GM19467 (cell line): ENCODE data around the gene TLE4.
A peak's percentile ranks its signal among the peaks of the same experiment; 100 is the strongest.
"Not testable (repeated sequence)": the region's sequence is repeated elsewhere in the genome, so short reads cannot be mapped to it uniquely, and the experiment has no call there.

Experiments used
- ATAC-seq: cut with Tn5 transposase; IDR thresholded peaks from one replicate; pipeline ENCODE4 v1.9.1; 2021; ENCODE audit warnings: mild to moderate bottlenecking, moderate library complexity; ENCODE audit not compliant: unreplicated experiment

TLE4 gene

GRCh38 chr9:79598562-79599345 lies 27.0 kb downstream of the TLE4 start:
- ATAC-seq, result no peak

DNA sequence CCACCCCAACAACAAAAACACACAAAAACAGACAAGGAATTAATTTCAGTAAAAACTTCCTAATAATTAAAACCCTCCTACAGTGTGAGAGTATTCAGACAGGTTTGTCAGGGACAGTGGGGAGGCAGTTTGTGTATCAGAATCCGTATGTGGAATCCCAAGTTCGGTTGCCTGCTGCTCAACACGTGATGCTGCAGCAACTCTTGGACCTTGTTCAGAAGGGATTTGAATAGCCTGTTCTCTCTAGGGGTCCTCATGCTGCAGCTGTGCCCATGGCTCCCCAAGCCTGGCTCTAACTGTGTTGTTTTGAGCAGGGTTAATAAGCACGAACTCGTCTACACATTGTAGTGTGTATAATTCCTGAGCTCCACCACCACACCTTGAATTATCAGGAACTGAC lies 28.7 kb downstream of the TLE4 start:
- no peak for ATAC-seq

GRCh38 chr9:79603222-79603920 lies 31.6 kb downstream of the TLE4 start:
- ATAC-seq, result no peak

- ATAC-seq, result no peak
Observed at GRCh38 chr9:79604149-79604548, 32.4 kb downstream of the TLE4 start.

- ATAC-seq, result no peak
Observed at GRCh38 chr9:79604921-79605562, 33.3 kb downstream of the TLE4 start.

DNA sequence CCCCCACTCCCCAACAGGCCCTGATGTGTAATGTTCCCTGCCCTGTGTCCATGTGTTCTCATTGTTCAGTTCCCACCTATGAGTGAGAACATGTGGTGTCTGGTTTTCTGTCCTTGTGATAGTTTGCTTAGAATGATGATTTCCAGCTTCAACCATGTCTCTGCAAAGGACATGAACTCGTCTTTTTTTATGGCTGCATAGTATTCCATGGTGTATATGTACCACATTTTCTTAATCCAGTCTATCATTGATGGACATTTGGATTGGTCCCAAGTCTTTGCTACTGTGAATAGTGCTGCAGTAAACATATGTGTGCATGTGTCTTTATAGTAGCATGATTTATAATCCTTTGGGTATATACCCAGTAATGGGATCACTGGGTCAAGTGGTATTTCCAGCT lies 34.8 kb downstream of the TLE4 start:
- ATAC-seq, result not testable (repeated sequence)

- ATAC-seq, result no peak
Observed at GRCh38 chr9:79609468-79610018, 37.8 kb downstream of the TLE4 start.

DNA sequence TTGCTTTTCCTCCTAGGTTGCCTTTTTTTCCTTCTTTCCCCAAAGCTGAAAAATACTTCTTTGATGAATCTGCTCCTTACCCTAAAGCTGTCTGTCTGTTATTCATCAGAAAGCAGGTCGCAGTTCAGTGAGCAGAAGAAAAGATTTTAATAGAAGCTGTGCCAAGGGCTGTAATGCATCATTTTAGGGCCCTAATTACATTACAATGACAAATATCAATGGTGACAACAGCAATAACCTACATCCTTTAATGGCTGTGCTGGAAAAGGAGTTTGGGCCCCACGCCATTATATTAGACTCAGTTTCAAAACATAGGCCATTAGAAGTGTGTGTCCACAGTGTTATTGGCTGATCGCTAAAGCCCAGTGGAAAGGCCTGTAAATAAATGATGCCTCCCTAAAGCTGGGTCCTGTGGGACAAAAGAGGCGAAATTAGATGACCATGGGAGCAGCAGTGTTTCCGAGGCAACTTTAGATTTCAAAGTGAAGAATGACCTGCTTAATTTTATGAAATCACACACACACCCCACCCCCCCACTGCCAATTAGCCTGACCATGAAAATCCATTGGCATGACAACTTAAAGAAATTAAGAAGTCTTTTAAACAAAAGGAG lies 38.4 kb downstream of the TLE4 start:
- no peak for ATAC-seq

GRCh38 chr9:79610791-79611614 lies 39.2 kb downstream of the TLE4 start:
- ATAC-seq, result peak; percentile 63

- ATAC-seq, result no peak
Observed at GRCh38 chr9:79613145-79613544, 41.4 kb downstream of the TLE4 start.

DNA sequence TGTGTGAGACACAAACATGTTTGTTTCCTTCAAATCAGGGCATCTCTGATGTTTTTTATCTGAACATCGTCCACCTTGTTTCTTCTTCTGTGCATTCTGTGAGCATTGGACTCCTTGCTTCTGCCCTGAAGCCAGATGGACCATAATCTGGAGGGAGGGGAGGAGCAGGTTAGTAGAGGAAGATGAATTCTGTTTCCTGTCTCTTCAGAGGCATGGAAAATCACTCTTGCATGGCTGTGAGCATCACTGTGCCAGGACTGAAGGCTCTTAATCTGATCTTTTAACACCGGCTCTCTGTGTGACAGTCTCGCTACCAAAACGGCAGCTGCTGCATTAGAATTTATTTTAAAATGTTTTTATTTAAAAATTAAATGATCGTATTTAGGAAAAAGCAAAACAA lies 43.3 kb downstream of the TLE4 start:
- no peak for ATAC-seq

DNA sequence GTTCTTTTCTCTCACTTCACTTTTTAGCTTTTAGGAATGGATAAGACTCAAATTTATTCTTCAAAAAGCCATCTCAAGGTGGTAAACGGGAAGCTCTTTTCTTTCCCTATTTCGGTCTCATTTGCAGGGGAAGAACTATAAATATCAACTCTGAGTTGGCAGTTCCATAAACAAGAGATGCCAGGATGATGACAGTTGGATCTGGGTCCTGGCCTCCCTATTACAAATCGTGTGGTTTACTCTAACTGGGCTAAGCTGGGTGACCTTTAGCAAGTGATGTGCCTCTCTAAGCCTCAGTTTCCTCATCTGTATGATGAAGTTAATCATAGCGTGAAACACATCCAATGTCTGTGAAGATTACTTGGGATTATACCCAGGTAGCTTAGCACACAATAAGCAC lies 44.2 kb downstream of the TLE4 start:
- no peak for ATAC-seq

DNA sequence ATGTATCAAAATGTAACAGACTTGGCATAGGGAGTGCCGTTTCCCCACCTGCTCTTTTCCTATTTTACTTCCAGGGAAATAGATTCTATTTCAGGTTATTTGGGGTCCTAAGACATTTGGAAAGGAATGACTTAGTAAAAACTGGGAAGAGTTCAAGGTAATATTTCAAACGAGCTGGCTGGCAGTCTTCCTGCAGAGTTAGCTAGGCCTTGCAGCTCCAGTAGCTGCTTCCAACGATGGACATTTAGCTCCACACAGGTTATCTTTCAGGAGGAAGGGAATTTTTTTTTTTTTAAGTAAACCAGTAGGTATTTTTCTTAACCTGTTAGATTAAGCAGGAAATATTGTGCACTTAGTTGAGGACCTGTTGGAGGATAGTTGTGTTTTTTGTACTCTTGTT lies 45.2 kb downstream of the TLE4 start:
- no peak for ATAC-seq

- ATAC-seq, result no peak
Observed at GRCh38 chr9:79617395-79617794, 45.6 kb downstream of the TLE4 start.

- ATAC-seq, result no peak
Observed at GRCh38 chr9:79619930-79620329, 48.2 kb downstream of the TLE4 start.

GRCh38 chr9:79621916-79622575 lies 50.3 kb downstream of the TLE4 start:
- no peak for ATAC-seq

- peak; percentile 88 for ATAC-seq
Observed at GRCh38 chr9:79623799-79624721, 52.3 kb downstream of the TLE4 start.

DNA sequence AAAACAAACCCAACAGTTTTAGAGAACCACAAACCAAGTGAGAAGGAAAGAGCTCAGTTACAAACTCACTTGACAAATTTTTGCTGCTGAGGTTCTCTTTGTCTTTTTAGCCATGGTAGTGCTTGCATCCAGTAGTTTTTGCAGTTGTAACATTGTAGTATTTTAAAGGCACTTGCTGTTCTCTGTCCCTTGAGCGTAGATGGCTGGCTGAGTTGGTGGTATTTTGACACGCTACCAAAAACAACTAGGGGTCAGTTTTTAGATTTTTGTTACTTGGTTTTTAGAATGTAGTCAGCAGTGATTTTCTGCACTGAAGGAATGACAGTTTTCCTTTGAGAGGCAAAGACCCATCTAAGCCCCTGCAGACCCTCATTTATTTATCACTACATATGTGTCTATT lies 58.0 kb downstream of the TLE4 start:
- ATAC-seq, result no peak
